H9 (cell line): Measurements from ENCODE around the gene TMEM154. TPM values are rescaled to one million over a fixed set of nuclear protein-coding genes. Genes with fewer than 3 reads are reported as not detected.

Experiments used
- DNase-seq: peaks from one replicate; pipeline ENCODE4 v3.0.0-alpha.2; 2017
- H2AFZ ChIP-seq: one replicate; pipeline ENCODE4 v1.6.1; 2013; ENCODE audit warnings: mild to moderate bottlenecking, low read length, control low read depth, moderate library complexity
- H2AK5ac ChIP-seq: 2 replicates; pipeline ENCODE4 v1.6.1; 2013; ENCODE audit warnings: low read length, control low read depth, mixed read lengths; ENCODE audit not compliant: insufficient read length
- H2BK120ac ChIP-seq: one replicate; pipeline ENCODE4 v1.6.1; 2013; ENCODE audit warnings: low read depth, mild to moderate bottlenecking, low read length, control low read depth, inconsistent platforms; ENCODE audit not compliant: poor library complexity, severe bottlenecking
- H2BK12ac ChIP-seq: 2 replicates; pipeline ENCODE4 v1.6.1; 2013; ENCODE audit warnings: low read length, control low read depth, mixed read lengths, low read depth; ENCODE audit not compliant: insufficient read length
- H2BK15ac ChIP-seq: 2 replicates; pipeline ENCODE4 v1.6.1; 2013; ENCODE audit warnings: low read depth, low read length, control low read depth
- H2BK20ac ChIP-seq: one replicate; pipeline ENCODE4 v1.6.1; 2013; ENCODE audit warnings: low read depth, mild to moderate bottlenecking, low read length, control low read depth, inconsistent platforms; ENCODE audit not compliant: poor library complexity, severe bottlenecking
- H2BK5ac ChIP-seq: 2 replicates; pipeline ENCODE4 v1.6.1; 2013; ENCODE audit warnings: low read length, control low read depth, mixed read lengths; ENCODE audit not compliant: insufficient read length
- H3K14ac ChIP-seq: 2 replicates; pipeline ENCODE4 v1.6.1; 2013; ENCODE audit warnings: low read length, control low read depth; ENCODE audit not compliant: insufficient read depth
- H3K18ac ChIP-seq: 2 replicates; pipeline ENCODE4 v1.6.1; 2013; ENCODE audit warnings: low read depth, mild to moderate bottlenecking, mixed read lengths, low read length, control low read depth; ENCODE audit not compliant: insufficient read length
- H3K23ac ChIP-seq: 2 replicates; pipeline ENCODE4 v1.6.1; 2013; ENCODE audit warnings: low read length, control low read depth, mixed read lengths, low read depth; ENCODE audit not compliant: insufficient read length
- H3K23me2 ChIP-seq: 2 replicates; pipeline ENCODE4 v1.6.1; 2013; ENCODE audit warnings: low read depth, mild to moderate bottlenecking, mixed read lengths, low read length, control low read depth; ENCODE audit not compliant: insufficient read length, poor library complexity, severe bottlenecking
- H3K27ac ChIP-seq: 2 replicates; pipeline ENCODE4 v1.5.1; 2013; ENCODE audit warnings: low read length, control low read depth, mixed read lengths, low read depth; ENCODE audit not compliant: insufficient read length
- H3K27me3 ChIP-seq: 2 replicates; pipeline ENCODE4 v1.6.1; 2013; ENCODE audit warnings: low read length, control low read depth, inconsistent platforms; ENCODE audit not compliant: insufficient read depth
- H3K4ac ChIP-seq: 2 replicates; pipeline ENCODE4 v1.6.1; 2013; ENCODE audit warnings: low read depth, mild to moderate bottlenecking, control low read depth, inconsistent platforms, low read length, moderate library complexity
- H3K4me1 ChIP-seq: 2 replicates; pipeline ENCODE4 v1.6.1; 2013; ENCODE audit warnings: low read length, control low read depth, inconsistent platforms; ENCODE audit not compliant: insufficient read depth
- H3K4me2 ChIP-seq: 2 replicates; pipeline ENCODE4 v1.6.1; 2013; ENCODE audit warnings: low read length, control low read depth, mixed read lengths; ENCODE audit not compliant: insufficient read length, insufficient read depth
- H3K56ac ChIP-seq: 2 replicates; pipeline ENCODE4 v1.6.1; 2013; ENCODE audit warnings: low read depth, mild to moderate bottlenecking, mixed read lengths, low read length, control low read depth; ENCODE audit not compliant: insufficient read length
- H3K79me1 ChIP-seq: 2 replicates; pipeline ENCODE4 v1.6.1; 2013; ENCODE audit warnings: low read depth, mild to moderate bottlenecking, moderate library complexity, low read length, control low read depth, inconsistent platforms; ENCODE audit not compliant: insufficient read depth, poor library complexity, severe bottlenecking
- H3K79me2 ChIP-seq: 2 replicates; pipeline ENCODE4 v1.6.1; 2013; ENCODE audit warnings: low read length, control low read depth, inconsistent platforms; ENCODE audit not compliant: insufficient read depth
- H3K9ac ChIP-seq: 2 replicates; pipeline ENCODE4 v1.6.1; 2013; ENCODE audit warnings: low read length, control low read depth, mixed read lengths; ENCODE audit not compliant: insufficient read length; ENCODE audit errors: extremely low read depth
- H3K9me3 ChIP-seq: one replicate; pipeline ENCODE4 v1.6.1; 2013; ENCODE audit warnings: low read depth, low read length, inconsistent platforms; ENCODE audit not compliant: control insufficient read depth
- H3T11ph ChIP-seq: one replicate; pipeline ENCODE4 v1.6.1; 2013; ENCODE audit warnings: mild to moderate bottlenecking, low read length, control low read depth, inconsistent platforms
- H4K20me1 ChIP-seq: one replicate; pipeline ENCODE4 v1.6.1; 2013; ENCODE audit not compliant: control insufficient read depth, insufficient read length, insufficient read depth
- H4K5ac ChIP-seq: 2 replicates; pipeline ENCODE4 v1.6.1; 2013; ENCODE audit warnings: low read depth, mild to moderate bottlenecking, mixed read lengths, low read length, control low read depth; ENCODE audit not compliant: insufficient read length
- H4K8ac ChIP-seq: replicated peaks from 2 replicates; pipeline ENCODE4 v1.6.1; 2013; ENCODE audit warnings: low read length, control low read depth, mixed read lengths, low read depth; ENCODE audit not compliant: insufficient read length
- H4K91ac ChIP-seq: 2 replicates; pipeline ENCODE4 v1.6.1; 2013; ENCODE audit warnings: low read depth, mild to moderate bottlenecking, moderate library complexity, mixed read lengths, low read length, control low read depth; ENCODE audit not compliant: insufficient read length
- H3K27ac Mint-ChIP-seq, 3 experiments: 2 replicates in 2 of 3; 3 replicates in 1 of 3; pipeline ENCODE4 v1.8.0; 2020 to 2021; ENCODE audit warnings: mixed read lengths in 3 of 3, mild to moderate bottlenecking in 1 of 3, moderate library complexity in 1 of 3
- H3K27me3 Mint-ChIP-seq: 2 replicates; pipeline ENCODE4 v1.8.0; 2021; ENCODE audit warnings: low read depth, mild to moderate bottlenecking, moderate library complexity, mixed read lengths
- H3K36me3 Mint-ChIP-seq, 3 experiments: 2 replicates in 2 of 3; 3 replicates in 1 of 3; pipeline ENCODE4 v1.8.0; 2020 to 2021; ENCODE audit warnings: low read depth in 3 of 3, mixed read lengths in 3 of 3; ENCODE audit not compliant: insufficient read depth in 1 of 3
- H3K4me1 Mint-ChIP-seq, 2 experiments: 2 replicates each; pipeline ENCODE4 v1.8.0; 2020; ENCODE audit warnings: mixed read lengths in 2 of 2
- H3K4me3 Mint-ChIP-seq, 2 experiments: 2 replicates in 1 of 2; 3 replicates in 1 of 2; pipeline ENCODE4 v1.8.0; 2020 to 2021; ENCODE audit warnings: mild to moderate bottlenecking in 2 of 2, mixed read lengths in 2 of 2, moderate library complexity in 1 of 2
- H3K9me3 Mint-ChIP-seq, 2 experiments: 2 replicates in 1 of 2; 3 replicates in 1 of 2; pipeline ENCODE4 v1.8.0; 2020; ENCODE audit warnings: mild to moderate bottlenecking in 2 of 2, mixed read lengths in 2 of 2, moderate library complexity in 1 of 2
- WGBS: extraction: QIAGEN DNeasy Blood & Tissue Kit; methylation state at CpG from one replicate; pipeline ENCODE4 v1.1.7; 2013; ENCODE audit warnings: missing lambda C conversion rate, low lambda C conversion rate, mixed read lengths; ENCODE audit not compliant: insufficient read length; ENCODE audit errors: extremely low coverage; 5-methylcytosine and 5-hydroxymethylcytosine counted together
- total RNA-seq: library from RNA; stranded (reverse); gene quantifications from 2 replicates; pipeline ENCODE4 v1.2.1, GENCODE V29; 2021
- TF ChIP-seq, protein P1 (sequence below): fragments of 200-600 bp; sonication (generic); conservative IDR thresholded peaks from 3 replicates; pipeline ENCODE4 v1.8.0; 2021; ENCODE audit warnings: antibody characterized with exemption, mild to moderate bottlenecking

The TMEM154 gene
- total RNA-seq, 1 experiment from 2014 or later: 1.7 TPM

DNA sequence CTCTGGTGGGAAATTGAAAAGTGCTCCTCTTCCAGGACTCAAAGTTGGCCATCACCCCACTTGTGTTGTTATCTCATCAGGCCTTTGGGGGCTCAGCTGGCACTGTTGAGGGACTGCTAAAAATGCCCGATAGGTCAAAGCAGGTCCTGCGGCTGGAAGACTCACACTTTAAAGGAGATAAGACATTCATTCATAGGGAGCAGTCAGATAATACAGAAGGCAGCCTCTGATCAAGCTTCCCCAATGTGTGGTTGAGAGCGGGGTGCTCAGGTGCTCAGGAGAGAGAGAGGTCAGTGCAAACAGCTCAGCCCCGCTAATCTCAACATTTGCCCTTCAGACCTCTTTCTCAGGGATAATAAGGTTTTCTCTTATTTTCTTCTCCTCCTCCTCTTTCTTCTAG, 70.3 kb downstream of the TMEM154 start:
- Histone ChIP-seq H4K91ac (no peak overlapping the region), H2BK12ac (no peak overlapping the region), H3K56ac (no peak overlapping the region), H3K4me1 (peaks cover 2% of the 10 kb centered on the region; the same call in 1 of the 2 replicates), H3K79me2 (no peaks in the 10 kb centered on the region), H2BK5ac (no peak overlapping the region), H2AK5ac (no peak overlapping the region), H3K23ac (no peak overlapping the region), H3K23me2 (no peaks in the 10 kb centered on the region), H3K27me3 (no peaks in the 10 kb centered on the region), H3K9ac (no peak overlapping the region), H2AFZ (no peak overlapping the region), H3K4me2 (no peak overlapping the region), H3K27ac (no peak overlapping the region), H4K20me1 (no peaks in the 10 kb centered on the region), H3K79me1 (no peaks in the 10 kb centered on the region), H3K4ac (no peak overlapping the region), H3K9me3 (no peaks in the 10 kb centered on the region), H3K18ac (no peak overlapping the region), H2BK20ac (no peak overlapping the region), H2BK15ac (no peak overlapping the region), H3T11ph (no peak overlapping the region), H4K8ac (no peak overlapping the region), H3K14ac (no peak overlapping the region), H4K5ac (no peak overlapping the region), H2BK120ac (no peak overlapping the region)
- peaks cover 0 to 10% of the 10 kb centered on the region in 2 experiments; a peak in 3 of 5 replicates for H3K9me3 Mint-ChIP-seq
- peaks cover 46% of the 10 kb centered on the region in 2 experiments for H3K4me1 Mint-ChIP-seq
- TF ChIP-seq, protein P1, sequence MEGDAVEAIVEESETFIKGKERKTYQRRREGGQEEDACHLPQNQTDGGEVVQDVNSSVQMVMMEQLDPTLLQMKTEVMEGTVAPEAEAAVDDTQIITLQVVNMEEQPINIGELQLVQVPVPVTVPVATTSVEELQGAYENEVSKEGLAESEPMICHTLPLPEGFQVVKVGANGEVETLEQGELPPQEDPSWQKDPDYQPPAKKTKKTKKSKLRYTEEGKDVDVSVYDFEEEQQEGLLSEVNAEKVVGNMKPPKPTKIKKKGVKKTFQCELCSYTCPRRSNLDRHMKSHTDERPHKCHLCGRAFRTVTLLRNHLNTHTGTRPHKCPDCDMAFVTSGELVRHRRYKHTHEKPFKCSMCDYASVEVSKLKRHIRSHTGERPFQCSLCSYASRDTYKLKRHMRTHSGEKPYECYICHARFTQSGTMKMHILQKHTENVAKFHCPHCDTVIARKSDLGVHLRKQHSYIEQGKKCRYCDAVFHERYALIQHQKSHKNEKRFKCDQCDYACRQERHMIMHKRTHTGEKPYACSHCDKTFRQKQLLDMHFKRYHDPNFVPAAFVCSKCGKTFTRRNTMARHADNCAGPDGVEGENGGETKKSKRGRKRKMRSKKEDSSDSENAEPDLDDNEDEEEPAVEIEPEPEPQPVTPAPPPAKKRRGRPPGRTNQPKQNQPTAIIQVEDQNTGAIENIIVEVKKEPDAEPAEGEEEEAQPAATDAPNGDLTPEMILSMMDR: no peak
- no CpG with 5 or more reads among the region's 4 CpGs for WGBS
- H3K27me3 Mint-ChIP-seq: no peaks in the 10 kb centered on the region
- H3K36me3 Mint-ChIP-seq: peaks cover 0 to 5% (median 4%) of the 10 kb centered on the region in 3 experiments; a peak in 4 of 7 replicates
- peak overlapping the region in 2 of 3 experiments; percentile 9 to 37; a peak in 2 of 7 replicates for H3K27ac Mint-ChIP-seq
- no peak overlapping the region for H3K4me3 Mint-ChIP-seq
- no peak for DNase-seq
